HepG2 (cell line): Measurements from ENCODE around the gene FUOM. TPM values are rescaled to one million over a fixed set of nuclear protein-coding genes. Genes with fewer than 3 reads are reported as not detected.

Source experiments
- EED ChIP-seq: sonication (generic); formaldehyde crosslinking; IDR thresholded peaks from 2 replicates; pipeline ENCODE4 v1.5.0; 2020; ENCODE audit warnings: mild to moderate bottlenecking, missing genetic modification reagents
- EZH2 ChIP-seq: conservative IDR thresholded peaks from 2 replicates; pipeline ENCODE4 v1.6.1; 2012; ENCODE audit warnings: mild to moderate bottlenecking, low read depth, low read length, moderate library complexity
- HOXA3 ChIP-seq: sonication (generic); formaldehyde crosslinking; IDR thresholded peaks from 2 replicates; pipeline ENCODE4 v1.5.0; 2020; ENCODE audit warnings: missing genetic modification reagents
- KLF13 ChIP-seq: sonication (generic); formaldehyde crosslinking; IDR thresholded peaks from 2 replicates; pipeline ENCODE4 v1.4.0; 2020; ENCODE audit warnings: mild to moderate bottlenecking, missing genetic modification reagents
- NFATC3 ChIP-seq: sonication (generic); formaldehyde crosslinking; IDR thresholded peaks from 2 replicates; pipeline ENCODE4 v1.5.1; 2020; ENCODE audit warnings: mild to moderate bottlenecking, missing genetic modification reagents
- RFXAP ChIP-seq: sonication (generic); formaldehyde crosslinking; IDR thresholded peaks from 2 replicates; pipeline ENCODE4 v1.4.0; 2020; ENCODE audit warnings: missing genetic modification reagents, borderline replicate concordance
- SIX1 ChIP-seq: sonication (generic); formaldehyde crosslinking; IDR thresholded peaks from 2 replicates; pipeline ENCODE4 v1.4.0; 2020; ENCODE audit warnings: missing genetic modification reagents, borderline replicate concordance
- SYNCRIP ChIP-seq: fragments of 200-400 bp; formaldehyde crosslinking; IDR thresholded peaks from 2 replicates; pipeline ENCODE4 v1.6.1; 2018; ENCODE audit warnings: mild to moderate bottlenecking, low read depth, low read length; ENCODE audit not compliant: insufficient read depth
- TOE1 ChIP-seq: sonication (generic); formaldehyde crosslinking; IDR thresholded peaks from 2 replicates; pipeline ENCODE4 v1.4.0; 2020; ENCODE audit warnings: mild to moderate bottlenecking, missing genetic modification reagents
- ZBTB4 ChIP-seq: sonication (generic); formaldehyde crosslinking; IDR thresholded peaks from 2 replicates; pipeline ENCODE4 v1.4.0; 2020; ENCODE audit warnings: missing genetic modification reagents, mild to moderate bottlenecking, borderline replicate concordance
- ZNF234 ChIP-seq: sonication (generic); formaldehyde crosslinking; conservative IDR thresholded peaks from 2 replicates; pipeline ENCODE4 v1.5.1; 2020; ENCODE audit warnings: mild to moderate bottlenecking, missing genetic modification reagents
- ZNF350 ChIP-seq: sonication (generic); formaldehyde crosslinking; IDR thresholded peaks from 2 replicates; pipeline ENCODE4 v1.4.0; 2020; ENCODE audit warnings: mild to moderate bottlenecking, low read depth, missing genetic modification reagents, borderline replicate concordance
- ZNF430 ChIP-seq: sonication (generic); formaldehyde crosslinking; IDR thresholded peaks from 2 replicates; pipeline ENCODE4 v1.9.0; 2021; ENCODE audit warnings: mild to moderate bottlenecking, missing genetic modification reagents
- ZNF557 ChIP-seq: sonication (generic); formaldehyde crosslinking; IDR thresholded peaks from 2 replicates; pipeline ENCODE4 v1.4.0; 2020; ENCODE audit warnings: missing genetic modification reagents
- ZNF564 ChIP-seq: sonication (generic); formaldehyde crosslinking; IDR thresholded peaks from 2 replicates; pipeline ENCODE4 v1.8.1; 2023; ENCODE audit warnings: mild to moderate bottlenecking, missing genetic modification reagents
- ZNF607 ChIP-seq: sonication (generic); formaldehyde crosslinking; IDR thresholded peaks from 2 replicates; pipeline ENCODE4 v1.5.1; 2020; ENCODE audit warnings: missing genetic modification reagents, mild to moderate bottlenecking, borderline replicate concordance
- ZNF839 ChIP-seq: sonication (generic); formaldehyde crosslinking; IDR thresholded peaks from 2 replicates; pipeline ENCODE4 v1.4.0; 2020; ENCODE audit warnings: missing genetic modification reagents, mild to moderate bottlenecking, borderline replicate concordance
- polyA plus RNA-seq, 8 experiments: library from polyadenylated mRNA; depleted of rRNA in 3 of 8; stranded (reverse) in 7 of 8; unstranded in 1 of 8; fragments of >200 nt; fragmentation: Illumina TruSeq in 4 of 8; extraction: Trizol in 4 of 8; gene quantifications; 2 replicates each; pipeline versions ENCODE4 v1.2.1 to v1.2.3, GENCODE V29; 2011 to 2016; ENCODE audit warnings: low read depth in 4 of 8, missing spikeins in 1 of 8, mixed read lengths in 1 of 8; ENCODE audit not compliant: insufficient read depth in 1 of 8
- total RNA-seq, 5 experiments: library from RNA; depleted of rRNA; stranded (reverse); fragments of >200 nt; fragmentation: Illumina TruSeq; extraction: Trizol; gene quantifications; 2 replicates each; pipeline ENCODE4 v1.2.3, GENCODE V29; 2016; ENCODE audit warnings: low read depth in 1 of 5
- TF ChIP-seq, protein P1 (sequence below): IDR thresholded peaks from 2 replicates; pipeline ENCODE4 v1.6.1; 2016; ENCODE audit warnings: missing biosample characterization, missing genetic modification reagents, low read depth
- TF ChIP-seq, protein P2 (sequence below): sonication (generic); formaldehyde crosslinking; IDR thresholded peaks from 2 replicates; pipeline ENCODE4 v1.5.0; 2020; ENCODE audit warnings: mild to moderate bottlenecking, missing genetic modification reagents
- TF ChIP-seq, protein P3 (sequence below): sonication (generic); formaldehyde crosslinking; conservative IDR thresholded peaks from 2 replicates; pipeline ENCODE4 v1.4.0; 2020; ENCODE audit warnings: missing genetic modification reagents

Gene FUOM
- total and polyA plus RNA-seq, 2 of the 13 experiments (the other 11 are each of a cell fraction or from before 2014, with no cell fraction given) = 27.5 to 60.4 TPM

DNA sequence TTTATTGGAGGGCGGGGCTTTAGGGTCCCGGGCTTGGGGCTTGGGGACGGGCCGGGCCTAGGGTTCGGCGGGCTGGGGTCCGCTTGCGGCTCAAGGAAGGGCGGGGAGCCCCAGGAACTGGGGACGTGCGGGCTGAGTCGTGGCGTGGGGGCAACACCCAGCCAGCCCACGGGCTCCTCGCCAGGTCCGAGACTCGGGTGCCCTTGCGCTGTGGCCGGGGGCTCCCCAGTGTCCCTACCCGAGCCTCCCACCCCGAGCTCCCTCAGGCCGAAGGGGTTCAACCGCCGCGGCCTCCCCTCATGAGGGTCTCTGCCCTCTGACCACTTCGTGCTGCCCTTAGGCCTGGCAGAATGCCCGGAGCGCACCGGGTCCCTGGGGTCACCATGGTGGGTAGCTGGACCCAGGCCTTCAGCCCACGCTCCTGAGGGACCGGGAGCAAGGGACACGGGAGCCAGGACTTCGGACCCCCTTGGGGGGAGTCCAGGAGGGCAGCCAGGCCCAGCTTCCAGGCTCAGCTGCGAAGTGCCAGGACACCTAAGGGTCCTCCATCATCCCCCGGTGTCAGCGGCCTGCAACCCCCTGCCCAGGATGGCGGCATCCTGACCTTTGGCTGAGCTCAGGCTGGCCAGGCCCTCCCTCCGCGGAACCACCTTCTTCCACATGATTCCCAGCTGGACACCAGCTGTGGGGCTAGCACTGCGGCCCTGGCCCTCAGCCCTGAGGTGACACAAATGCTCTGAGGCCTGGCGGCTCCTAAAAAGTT lies 524 bp upstream of the FUOM start (continued):
- TF ChIP-seq ZBTB4 (CRISPR knock-in tag) = no peak
- no peak; the same call in 1 of the 2 replicates for TF ChIP-seq KLF13 (CRISPR knock-in tag)
- no peak for TF ChIP-seq EZH2
- no peak for TF ChIP-seq NFATC3 (CRISPR knock-in tag)
- no peak for TF ChIP-seq ZNF350 (CRISPR knock-in tag)
- TF ChIP-seq TOE1 = no peak
- TF ChIP-seq ZNF430 (CRISPR knock-in tag) = no peak
- no peak for TF ChIP-seq RFXAP (CRISPR knock-in tag)
- no peak for TF ChIP-seq ZNF234
- TF ChIP-seq, protein P1, sequence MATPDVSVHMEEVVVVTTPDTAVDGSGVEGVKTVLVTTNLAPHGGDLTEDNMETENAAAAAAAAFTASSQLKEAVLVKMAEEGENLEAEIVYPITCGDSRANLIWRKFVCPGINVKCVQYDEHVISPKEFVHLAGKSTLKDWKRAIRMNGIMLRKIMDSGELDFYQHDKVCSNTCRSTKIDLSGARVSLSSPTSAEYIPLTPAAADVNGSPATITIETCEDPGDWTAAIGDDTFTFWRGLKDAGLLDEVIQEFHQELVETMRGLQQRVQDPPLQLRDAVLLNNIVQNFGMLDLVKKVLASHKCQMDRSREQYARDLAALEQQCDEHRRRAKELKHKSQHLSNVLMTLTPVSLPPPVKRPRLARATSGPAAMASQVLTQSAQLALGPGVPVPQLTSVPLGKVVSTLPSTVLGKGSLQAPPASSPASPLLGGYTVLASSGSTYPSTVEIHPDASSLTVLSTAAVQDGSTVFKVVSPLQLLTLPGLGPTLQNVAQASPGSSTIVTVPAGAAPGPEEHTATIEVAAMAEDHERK = no peak
- peak; percentile 73; the same call in 1 of the 2 replicates for TF ChIP-seq ZNF607 (CRISPR knock-in tag)
- TF ChIP-seq EED (CRISPR knock-in tag) = no peak
- no peak for TF ChIP-seq SIX1 (CRISPR knock-in tag)
- no peak; the same call in 1 of the 2 replicates for TF ChIP-seq ZNF839
- no peak for TF ChIP-seq ZNF557 (CRISPR knock-in tag)
- no peak for TF ChIP-seq SYNCRIP
- TF ChIP-seq HOXA3 (CRISPR knock-in tag) = peak; percentile 70; the same call in 1 of the 2 replicates
- TF ChIP-seq ZNF564 = peak; percentile 59; the same call in 1 of the 2 replicates
- TF ChIP-seq, protein P2, sequence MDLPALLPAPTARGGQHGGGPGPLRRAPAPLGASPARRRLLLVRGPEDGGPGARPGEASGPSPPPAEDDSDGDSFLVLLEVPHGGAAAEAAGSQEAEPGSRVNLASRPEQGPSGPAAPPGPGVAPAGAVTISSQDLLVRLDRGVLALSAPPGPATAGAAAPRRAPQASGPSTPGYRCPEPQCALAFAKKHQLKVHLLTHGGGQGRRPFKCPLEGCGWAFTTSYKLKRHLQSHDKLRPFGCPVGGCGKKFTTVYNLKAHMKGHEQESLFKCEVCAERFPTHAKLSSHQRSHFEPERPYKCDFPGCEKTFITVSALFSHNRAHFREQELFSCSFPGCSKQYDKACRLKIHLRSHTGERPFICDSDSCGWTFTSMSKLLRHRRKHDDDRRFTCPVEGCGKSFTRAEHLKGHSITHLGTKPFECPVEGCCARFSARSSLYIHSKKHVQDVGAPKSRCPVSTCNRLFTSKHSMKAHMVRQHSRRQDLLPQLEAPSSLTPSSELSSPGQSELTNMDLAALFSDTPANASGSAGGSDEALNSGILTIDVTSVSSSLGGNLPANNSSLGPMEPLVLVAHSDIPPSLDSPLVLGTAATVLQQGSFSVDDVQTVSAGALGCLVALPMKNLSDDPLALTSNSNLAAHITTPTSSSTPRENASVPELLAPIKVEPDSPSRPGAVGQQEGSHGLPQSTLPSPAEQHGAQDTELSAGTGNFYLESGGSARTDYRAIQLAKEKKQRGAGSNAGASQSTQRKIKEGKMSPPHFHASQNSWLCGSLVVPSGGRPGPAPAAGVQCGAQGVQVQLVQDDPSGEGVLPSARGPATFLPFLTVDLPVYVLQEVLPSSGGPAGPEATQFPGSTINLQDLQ (CRISPR knock-in tag) = peak; percentile 58; the same call in 1 of the 2 replicates
- TF ChIP-seq, protein P3, sequence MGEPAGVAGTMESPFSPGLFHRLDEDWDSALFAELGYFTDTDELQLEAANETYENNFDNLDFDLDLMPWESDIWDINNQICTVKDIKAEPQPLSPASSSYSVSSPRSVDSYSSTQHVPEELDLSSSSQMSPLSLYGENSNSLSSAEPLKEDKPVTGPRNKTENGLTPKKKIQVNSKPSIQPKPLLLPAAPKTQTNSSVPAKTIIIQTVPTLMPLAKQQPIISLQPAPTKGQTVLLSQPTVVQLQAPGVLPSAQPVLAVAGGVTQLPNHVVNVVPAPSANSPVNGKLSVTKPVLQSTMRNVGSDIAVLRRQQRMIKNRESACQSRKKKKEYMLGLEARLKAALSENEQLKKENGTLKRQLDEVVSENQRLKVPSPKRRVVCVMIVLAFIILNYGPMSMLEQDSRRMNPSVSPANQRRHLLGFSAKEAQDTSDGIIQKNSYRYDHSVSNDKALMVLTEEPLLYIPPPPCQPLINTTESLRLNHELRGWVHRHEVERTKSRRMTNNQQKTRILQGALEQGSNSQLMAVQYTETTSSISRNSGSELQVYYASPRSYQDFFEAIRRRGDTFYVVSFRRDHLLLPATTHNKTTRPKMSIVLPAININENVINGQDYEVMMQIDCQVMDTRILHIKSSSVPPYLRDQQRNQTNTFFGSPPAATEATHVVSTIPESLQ (CRISPR knock-in tag) = no peak
